Lower leg skin (tissue), 3 donors: Measurements from ENCODE around the gene RABEP2.

ENCODE experiments used
- CTCF ChIP-seq, 3 donors: fragments of 450-650 bp; IDR thresholded peaks; one replicate each; pipeline ENCODE4 v1.5.1; 2016; ENCODE audit warnings: antibody characterized with exemption in 3 of 3, mild to moderate bottlenecking in 3 of 3, moderate library complexity in 2 of 3
- POLR2A ChIP-seq, 2 donors: fragments of 450-650 bp; IDR thresholded peaks; one replicate each; pipeline ENCODE4 v1.6.1; 2016 to 2017; ENCODE audit warnings: antibody characterized with exemption in 2 of 2, mild to moderate bottlenecking in 1 of 2, moderate library complexity in 1 of 2

GRCh38 chr16:28872952-28873351 is 52.1 kb downstream of the RABEP2 start:
- TF ChIP-seq CTCF (IDR thresholded peaks at IDR 0.05) (no peak), POLR2A (IDR thresholded peaks at IDR 0.05) (no peak)
